GM12874 (cell line): ENCODE results near the gene RAD1.

Experiments used
- TF ChIP-seq, protein P1 (sequence below): IDR thresholded peaks from 2 replicates; pipeline ENCODE4 v1.5.1; 2011; ENCODE audit warnings: low read depth, mild to moderate bottlenecking, control low read depth, low read length, moderate library complexity; ENCODE audit not compliant: insufficient read depth

The RAD1 gene

DNA sequence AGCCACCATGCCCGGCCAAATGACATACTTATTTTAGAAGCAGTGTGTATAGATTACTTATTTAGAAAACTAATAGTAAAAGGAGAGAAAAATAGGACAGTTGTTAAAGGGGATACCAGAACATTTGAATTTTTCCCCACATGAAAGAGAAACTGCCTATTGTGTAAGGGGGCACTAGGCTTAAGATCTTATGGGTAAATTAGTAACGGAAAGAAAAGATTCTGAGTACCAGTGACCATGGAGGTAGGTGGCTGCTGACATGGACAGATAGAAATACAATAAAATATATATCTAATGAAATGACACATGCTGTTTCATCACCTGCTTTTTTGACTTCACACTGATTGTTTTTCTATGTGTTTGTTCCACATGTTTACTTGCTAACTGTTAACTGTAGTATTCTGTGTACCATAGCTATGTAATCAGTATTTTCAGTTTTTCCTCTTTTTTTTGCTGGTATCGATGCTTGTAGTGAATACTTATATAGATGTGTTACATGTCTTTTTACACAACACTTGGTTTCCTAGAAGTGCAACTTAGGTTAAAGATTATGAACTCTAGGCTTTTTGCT is 11.1 kb upstream of the RAD1 start:
- TF ChIP-seq, protein P1, sequence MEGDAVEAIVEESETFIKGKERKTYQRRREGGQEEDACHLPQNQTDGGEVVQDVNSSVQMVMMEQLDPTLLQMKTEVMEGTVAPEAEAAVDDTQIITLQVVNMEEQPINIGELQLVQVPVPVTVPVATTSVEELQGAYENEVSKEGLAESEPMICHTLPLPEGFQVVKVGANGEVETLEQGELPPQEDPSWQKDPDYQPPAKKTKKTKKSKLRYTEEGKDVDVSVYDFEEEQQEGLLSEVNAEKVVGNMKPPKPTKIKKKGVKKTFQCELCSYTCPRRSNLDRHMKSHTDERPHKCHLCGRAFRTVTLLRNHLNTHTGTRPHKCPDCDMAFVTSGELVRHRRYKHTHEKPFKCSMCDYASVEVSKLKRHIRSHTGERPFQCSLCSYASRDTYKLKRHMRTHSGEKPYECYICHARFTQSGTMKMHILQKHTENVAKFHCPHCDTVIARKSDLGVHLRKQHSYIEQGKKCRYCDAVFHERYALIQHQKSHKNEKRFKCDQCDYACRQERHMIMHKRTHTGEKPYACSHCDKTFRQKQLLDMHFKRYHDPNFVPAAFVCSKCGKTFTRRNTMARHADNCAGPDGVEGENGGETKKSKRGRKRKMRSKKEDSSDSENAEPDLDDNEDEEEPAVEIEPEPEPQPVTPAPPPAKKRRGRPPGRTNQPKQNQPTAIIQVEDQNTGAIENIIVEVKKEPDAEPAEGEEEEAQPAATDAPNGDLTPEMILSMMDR: no peak

- TF ChIP-seq, protein P1: no peak
These were observed 9.1 kb upstream of the RAD1 start for GRCh38 chr5:34924462-34924765.

- TF ChIP-seq, protein P1: no peak
These were observed 8.6 kb upstream of the RAD1 start for GRCh38 chr5:34923694-34924461.

GRCh38 chr5:34919077-34919476 is 3.8 kb upstream of the RAD1 start:
- TF ChIP-seq, protein P1: no peak

GRCh38 chr5:34918025-34918424 is 2.7 kb upstream of the RAD1 start:
- TF ChIP-seq, protein P1: no peak

GRCh38 chr5:34916518-34916917 is 1.2 kb upstream of the RAD1 start:
- TF ChIP-seq, protein P1: no peak

DNA sequence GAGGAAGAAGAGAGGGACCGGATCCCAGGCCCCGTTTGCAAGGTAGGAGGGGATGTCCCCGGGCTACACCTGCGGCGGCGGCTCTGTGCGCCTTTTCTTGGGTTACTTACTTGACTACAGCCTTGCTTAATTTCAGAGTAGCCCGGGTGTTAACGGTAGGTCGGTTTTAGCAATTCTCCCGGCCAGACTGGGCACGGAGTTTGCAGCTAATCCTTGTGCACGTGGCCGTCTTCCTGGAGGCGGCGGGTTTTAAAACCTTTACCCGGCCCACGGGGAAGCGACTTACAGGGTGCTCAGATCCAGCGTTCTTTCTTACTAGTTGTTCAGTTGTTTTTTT is 520 bp upstream of the RAD1 start:
- TF ChIP-seq, protein P1: no peak
